GM13977 (cell line): ENCODE results near the gene USF3.

Experiments
- DNase-seq: peaks from one replicate; pipeline ENCODE4 v3.0.0; 2012; ENCODE audit warnings: low spot score
- CTCF ChIP-seq: IDR thresholded peaks from 2 replicates; pipeline ENCODE4 v1.5.1; 2012; ENCODE audit warnings: mild to moderate bottlenecking, control low read depth; ENCODE audit not compliant: insufficient read depth; ENCODE audit errors: extremely low read depth, missing control alignments
- in situ Hi-C: fragments of 300-500 bp; cut with MboI; formaldehyde crosslinking; loops from one replicate; pipeline ENCODE4 v1.12.0; 2022; ENCODE audit warnings: low sequenced_read_pairs, low pct_unique_long_range_greater_than_20kb, mixed read lengths, inconsistent platforms; ENCODE audit not compliant: unreplicated experiment

The USF3 gene

DNA sequence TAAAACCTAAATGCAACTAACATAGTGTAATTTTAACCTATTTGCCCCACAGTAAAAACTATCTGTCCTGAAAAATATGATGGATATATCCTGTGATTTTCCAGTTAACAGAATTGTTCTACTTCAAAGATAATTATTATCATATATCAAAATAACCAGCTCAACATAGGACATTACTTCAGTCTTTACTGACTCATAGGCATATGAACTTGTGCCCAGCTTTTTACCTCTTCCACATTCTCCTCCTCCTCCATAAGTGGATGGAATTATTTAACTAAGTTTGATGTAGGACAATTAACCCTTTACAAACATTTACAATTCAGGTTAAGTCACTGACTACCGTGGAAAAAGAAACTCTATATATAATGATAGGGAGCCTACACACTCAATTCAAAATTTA lies 22.9 kb upstream of the USF3 start:
- in situ Hi-C loops, result no loop called here
- no peak for DNase-seq
- TF ChIP-seq CTCF, result no peak

DNA sequence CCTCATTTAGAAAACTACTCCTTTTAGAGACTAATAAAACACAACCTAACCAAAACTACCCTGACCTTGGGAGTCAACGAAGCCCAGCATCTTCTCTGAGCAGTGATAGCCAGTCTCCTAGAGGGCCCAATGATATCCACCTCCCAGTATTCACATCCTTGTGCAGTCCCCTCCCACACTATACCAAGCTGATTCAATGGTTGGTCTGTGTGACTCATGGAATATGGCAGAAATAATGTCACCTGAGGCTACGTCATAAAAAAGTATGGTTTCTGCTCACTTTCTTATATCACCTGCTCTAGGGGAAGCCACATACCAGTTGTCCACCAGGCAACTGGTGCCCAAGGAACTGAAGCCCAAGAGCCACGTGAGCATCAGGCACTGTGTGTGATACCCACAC lies 21.4 kb upstream of the USF3 start:
- TF ChIP-seq CTCF, result no peak
- in situ Hi-C loops, result no loop called here

DNA sequence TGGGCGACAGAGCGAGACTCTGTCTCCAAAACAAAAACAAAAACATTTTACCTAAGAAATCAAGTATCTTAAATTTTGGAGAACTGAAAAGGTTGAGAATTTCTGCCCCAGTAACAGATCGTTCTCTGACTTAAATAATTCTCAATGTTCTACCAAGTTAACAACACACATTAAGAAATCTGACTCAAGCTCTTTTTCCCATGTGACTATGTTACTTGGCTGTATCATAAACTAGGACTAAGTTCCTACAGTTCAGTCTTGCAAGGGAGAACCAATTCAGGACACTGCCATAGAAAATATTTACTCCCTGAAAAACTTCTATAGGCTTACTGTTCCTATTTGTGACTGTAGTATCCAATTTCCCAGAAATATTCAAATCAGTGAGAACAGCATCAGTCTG lies 20.9 kb upstream of the USF3 start:
- no peak for DNase-seq
- in situ Hi-C loops, result no loop called here
- no peak for TF ChIP-seq CTCF

More for the DNA sequence above, 21.4 kb upstream of the USF3 start:
- no peak for DNase-seq

DNA sequence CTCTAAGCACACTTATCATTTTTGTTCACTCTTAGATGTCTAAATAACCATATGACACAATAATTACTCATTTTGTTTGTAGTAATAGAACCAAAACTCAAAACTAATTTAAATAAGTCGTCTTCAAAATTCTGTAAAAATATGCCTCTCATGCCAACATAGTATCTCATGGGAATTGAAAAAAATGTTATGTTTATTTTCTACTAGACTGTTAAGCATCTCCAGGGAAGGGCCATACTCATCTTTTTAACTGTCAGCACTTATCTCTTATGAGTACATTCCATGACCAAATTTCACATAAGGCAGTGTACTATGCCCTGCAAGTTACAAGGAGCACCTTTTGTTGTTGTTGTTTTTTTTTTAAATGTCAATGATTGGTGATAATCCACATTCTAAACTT lies 18.3 kb upstream of the USF3 start:
- no peak for TF ChIP-seq CTCF
- in situ Hi-C loops, result no loop called here
- no peak for DNase-seq

- in situ Hi-C loops, result no loop called here
- no peak for DNase-seq
- no peak for TF ChIP-seq CTCF
Measured at GRCh38 chr3:113712129-113712528, 15.7 kb upstream of the USF3 start.

GRCh38 chr3:113707835-113708234 lies 11.4 kb upstream of the USF3 start:
- no peak for DNase-seq
- TF ChIP-seq CTCF, result no peak
- in situ Hi-C loops, result no loop called here

GRCh38 chr3:113698956-113699355 lies 2.5 kb upstream of the USF3 start:
- peak; percentile 45 for DNase-seq
- TF ChIP-seq CTCF, result no peak
- in situ Hi-C loops, result no loop called here
